Activated naive CD8-positive, alpha-beta T cell treated with anti-CD3 and anti-CD28 coated beads for 36 hours (primary cell): Measurements from ENCODE around the gene CD52. TPM values are rescaled to one million over a fixed set of nuclear protein-coding genes. Genes with fewer than 3 reads are reported as not detected.

Experiments
- DNase-seq: peaks from one replicate; pipeline ENCODE4 v3.0.0; 2021
- H3K27ac Mint-ChIP-seq: one replicate; pipeline ENCODE4 v1.8.0; 2022; ENCODE audit warnings: mild to moderate bottlenecking, moderate library complexity, mixed read lengths
- H3K27me3 Mint-ChIP-seq: one replicate; pipeline ENCODE4 v1.8.0; 2022; ENCODE audit warnings: mild to moderate bottlenecking, mixed read lengths
- H3K36me3 Mint-ChIP-seq: one replicate; pipeline ENCODE4 v1.8.0; 2021; ENCODE audit warnings: mild to moderate bottlenecking, mixed read lengths
- H3K4me1 Mint-ChIP-seq: one replicate; pipeline ENCODE4 v1.8.0; 2021; ENCODE audit warnings: mixed read lengths
- H3K4me3 Mint-ChIP-seq: one replicate; pipeline ENCODE4 v1.8.0; 2022; ENCODE audit warnings: mild to moderate bottlenecking, moderate library complexity, mixed read lengths
- H3K9me3 Mint-ChIP-seq: one replicate; pipeline ENCODE4 v1.8.0; 2022; ENCODE audit warnings: mixed read lengths
- total RNA-seq, 2 experiments: library from RNA; stranded (reverse); gene quantifications; one replicate each; pipeline ENCODE4 v1.2.3, GENCODE V29; 2021

CD52 gene
- total RNA-seq, 2 experiments from 2014 or later: 263 to 278 TPM

DNA sequence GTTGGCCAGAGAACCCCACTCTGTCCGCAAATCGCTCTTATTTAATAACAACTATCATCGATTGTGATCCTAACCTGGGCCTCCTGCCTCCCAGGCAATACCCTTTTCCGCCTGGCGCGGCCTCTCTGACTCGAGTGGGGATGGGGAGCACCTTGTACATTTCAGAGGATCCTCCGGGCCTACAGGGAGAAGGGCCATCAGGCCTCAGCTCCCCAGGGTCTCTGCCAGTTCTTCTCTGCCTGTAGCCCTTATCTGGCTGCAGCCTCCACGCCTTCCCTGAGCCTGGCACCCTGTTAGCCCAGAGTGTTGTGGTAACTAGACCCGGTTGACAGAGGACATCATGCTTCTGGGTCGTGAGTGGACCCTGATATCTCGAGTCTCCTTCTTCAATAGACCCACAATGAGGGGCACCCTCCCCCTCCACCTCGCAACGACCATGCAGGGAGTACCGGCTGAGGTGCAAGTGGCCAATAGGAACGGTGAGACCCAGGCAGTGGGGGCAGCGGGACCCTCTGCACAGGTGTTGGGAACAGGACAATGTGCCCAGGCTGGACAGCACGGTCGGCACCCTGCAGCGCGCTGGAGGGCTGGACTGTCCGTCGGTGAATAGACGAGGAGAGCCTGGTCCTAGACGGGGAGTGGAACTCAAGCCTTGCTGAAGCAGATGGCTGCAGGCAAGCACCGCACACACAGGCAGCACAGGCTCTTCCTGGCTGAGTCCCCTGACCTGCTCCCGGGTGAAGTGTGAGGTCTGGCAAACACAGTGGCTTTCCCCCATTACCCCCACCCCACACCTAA lies 43.2 kb downstream of the CD52 start:
- no peak overlapping the region for H3K27ac Mint-ChIP-seq
- DNase-seq: no peak
- H3K4me3 Mint-ChIP-seq: peak overlapping the region; percentile 60
- peaks cover 31% of the 10 kb centered on the region for H3K4me1 Mint-ChIP-seq
- no peaks in the 10 kb centered on the region for H3K9me3 Mint-ChIP-seq
- H3K36me3 Mint-ChIP-seq: no peaks in the 10 kb centered on the region
- H3K27me3 Mint-ChIP-seq: peaks cover 16% of the 10 kb centered on the region

GRCh38 chr1:26361605-26362122 lies 43.9 kb downstream of the CD52 start:
- Mint-ChIP-seq H3K9me3 (no peaks in the 10 kb centered on the region), H3K4me1 (peaks cover 31% of the 10 kb centered on the region), H3K4me3 (no peak overlapping the region), H3K27me3 (peaks cover 16% of the 10 kb centered on the region), H3K27ac (no peak overlapping the region), H3K36me3 (no peaks in the 10 kb centered on the region)
- no peak for DNase-seq

GRCh38 chr1:26362331-26362730 lies 44.6 kb downstream of the CD52 start:
- DNase-seq: no peak
- Mint-ChIP-seq H3K27me3 (peaks cover 16% of the 10 kb centered on the region), H3K9me3 (no peaks in the 10 kb centered on the region), H3K4me3 (no peak overlapping the region), H3K27ac (no peak overlapping the region), H3K4me1 (peaks cover 31% of the 10 kb centered on the region), H3K36me3 (no peaks in the 10 kb centered on the region)

GRCh38 chr1:26363549-26364448 lies 46.0 kb downstream of the CD52 start:
- Mint-ChIP-seq H3K27ac (no peak overlapping the region), H3K4me3 (no peak overlapping the region), H3K4me1 (peaks cover 27% of the 10 kb centered on the region), H3K27me3 (peaks cover 16% of the 10 kb centered on the region), H3K36me3 (no peaks in the 10 kb centered on the region), H3K9me3 (no peaks in the 10 kb centered on the region)
- peak; percentile 84 for DNase-seq

- H3K27me3 Mint-ChIP-seq: peaks cover 16% of the 10 kb centered on the region
- no peak overlapping the region for H3K27ac Mint-ChIP-seq
- no peak for DNase-seq
- H3K9me3 Mint-ChIP-seq: no peaks in the 10 kb centered on the region
- no peaks in the 10 kb centered on the region for H3K36me3 Mint-ChIP-seq
- no peak overlapping the region for H3K4me3 Mint-ChIP-seq
- peaks cover 25% of the 10 kb centered on the region for H3K4me1 Mint-ChIP-seq
Observed at GRCh38 chr1:26364956-26365355, 47.2 kb downstream of the CD52 start.

DNA sequence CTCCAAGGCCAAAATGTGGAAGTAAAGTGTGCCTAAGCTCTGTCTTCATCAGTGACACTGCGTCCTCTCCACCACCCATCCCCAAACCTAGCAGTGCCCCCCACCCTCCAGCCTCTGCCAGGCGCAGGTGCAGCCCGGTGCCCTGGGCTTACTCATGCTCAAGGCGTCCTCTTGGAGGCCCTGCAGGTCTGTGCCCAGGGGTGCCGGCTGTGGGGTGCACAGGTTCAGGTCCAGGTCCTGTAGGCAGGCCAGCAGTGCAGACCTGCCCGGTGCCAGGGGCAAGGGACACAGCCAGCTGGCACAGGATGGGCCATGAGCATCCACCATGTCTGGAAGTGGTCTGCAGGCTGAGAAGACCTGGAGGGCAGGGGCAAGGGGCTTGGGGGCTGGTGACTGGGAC lies 49.7 kb downstream of the CD52 start:
- DNase-seq: no peak
- H3K27ac Mint-ChIP-seq: no peak overlapping the region
- H3K4me1 Mint-ChIP-seq: peaks cover 30% of the 10 kb centered on the region
- H3K9me3 Mint-ChIP-seq: peaks cover 5% of the 10 kb centered on the region
- H3K36me3 Mint-ChIP-seq: peaks cover 5% of the 10 kb centered on the region
- no peaks in the 10 kb centered on the region for H3K27me3 Mint-ChIP-seq
- no peak overlapping the region for H3K4me3 Mint-ChIP-seq

GRCh38 chr1:26368006-26368405 lies 50.2 kb downstream of the CD52 start:
- Mint-ChIP-seq H3K9me3 (peaks cover 5% of the 10 kb centered on the region), H3K36me3 (peaks cover 5% of the 10 kb centered on the region), H3K4me3 (no peak overlapping the region), H3K27me3 (no peaks in the 10 kb centered on the region), H3K4me1 (peaks cover 36% of the 10 kb centered on the region), H3K27ac (no peak overlapping the region)
- DNase-seq: no peak

- no peak overlapping the region for H3K27ac Mint-ChIP-seq
Observed at GRCh38 chr1:26368486-26368885, 50.7 kb downstream of the CD52 start.

More at GRCh38 chr1:26368486-26368885, 50.7 kb downstream of the CD52 start:
- Mint-ChIP-seq H3K4me3 (no peak overlapping the region), H3K36me3 (peaks cover 5% of the 10 kb centered on the region), H3K9me3 (peaks cover 5% of the 10 kb centered on the region), H3K27me3 (no peaks in the 10 kb centered on the region), H3K4me1 (peaks cover 38% of the 10 kb centered on the region)
- DNase-seq: no peak

Other genes starting within 250 kb of the CD52 start
- gene PDIK1L, start 206.1 kb upstream of the CD52 start, total RNA-seq: 10 to 100 TPM; 16.3 to 17.3 TPM
- not detected for gene FAM110D, start 158.9 kb upstream of the CD52 start, total RNA-seq
- not detected for gene C1orf232, start 149.0 kb upstream of the CD52 start, total RNA-seq
- gene ZNF593, start 148.1 kb upstream of the CD52 start, total RNA-seq: 10 to 100 TPM; 90.8 to 93.3 TPM
- gene ZNF593OS, start 146.1 kb upstream of the CD52 start, total RNA-seq: not detected
- gene CNKSR1, start 140.5 kb upstream of the CD52 start, total RNA-seq: 1 to 10 TPM; 2.2 to 2.4 TPM
- not detected for gene CATSPER4, start 127.4 kb upstream of the CD52 start, total RNA-seq
- gene CEP85, start 83.8 kb upstream of the CD52 start, total RNA-seq: 10 to 100 TPM; 28.1 to 29.6 TPM
- 100 to 1,000 TPM; 292 to 295 TPM for gene SH3BGRL3, start 37.9 kb upstream of the CD52 start, total RNA-seq
- 10 to 100 TPM; 30.5 to 31.7 TPM for gene UBXN11, start 11.3 kb upstream of the CD52 start, total RNA-seq
- 1 to 10 TPM; 4.9 to 5.1 TPM for gene CRYBG2, start 36.2 kb downstream of the CD52 start, total RNA-seq
- gene ZNF683, start 54.8 kb downstream of the CD52 start, total RNA-seq: under 1 TPM; 0.27 to 0.32 TPM
- not detected for gene LIN28A, start 92.9 kb downstream of the CD52 start, total RNA-seq
- gene DHDDS, start 114.4 kb downstream of the CD52 start, total RNA-seq: 10 to 100 TPM; 43.8 to 45.9 TPM
- 100 to 1,000 TPM; 948 to 957 TPM for gene HMGN2, start 154.5 kb downstream of the CD52 start, total RNA-seq
- gene RPS6KA1, start 211.8 kb downstream of the CD52 start, total RNA-seq: 100 to 1,000 TPM; 131 to 133 TPM